UCSD-AML1 (cell line): ENCODE measurements around the gene TBC1D7.
"Not testable (repeated sequence)": the region's sequence is repeated elsewhere in the genome, so short reads cannot be mapped to it uniquely, and the experiment has no call there.

ENCODE experiments used
- DNase-seq: peaks from one replicate; lab custom pipeline; 2025; ENCODE audit not compliant: unreplicated experiment; lab: John Stamatoyannopoulos, UW

Gene TBC1D7

GRCh38 chr6:13326031-13326586, 2.2 kb downstream of the TBC1D7 start:
- not testable (repeated sequence) for DNase-seq

DNA sequence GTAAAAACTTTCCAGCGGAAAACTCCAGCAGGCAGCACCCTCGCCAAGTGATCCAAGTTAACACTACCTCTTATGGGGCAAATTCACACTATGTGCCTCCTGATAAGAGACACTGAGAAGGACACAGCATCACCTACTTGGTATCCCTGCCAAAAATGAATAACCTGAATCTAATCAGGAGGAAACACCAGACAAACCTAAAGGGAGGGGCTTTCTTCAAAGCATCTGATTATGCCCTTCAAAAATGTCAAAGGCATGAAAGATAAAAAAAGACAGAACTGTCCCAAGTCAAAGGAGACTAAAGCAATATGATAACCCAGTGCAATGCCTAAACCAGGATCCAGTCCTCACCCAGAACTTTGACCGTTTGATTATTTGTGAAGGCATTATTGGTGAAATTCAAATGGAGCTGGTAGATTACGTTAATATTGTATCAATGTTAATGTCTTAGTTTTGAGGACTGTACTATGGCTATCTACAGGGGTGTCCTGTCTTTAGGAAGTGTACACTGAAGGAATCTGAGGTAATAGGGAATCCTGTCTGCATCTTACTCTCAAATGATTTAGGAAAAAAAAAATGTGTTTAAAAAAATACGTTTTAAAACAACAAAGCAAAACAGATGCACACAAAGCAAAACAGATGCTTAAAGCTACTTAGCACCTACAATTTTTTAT, 8.3 kb downstream of the TBC1D7 start:
- DNase-seq = no peak

GRCh38 chr6:13318821-13319220, 9.5 kb downstream of the TBC1D7 start:
- DNase-seq = no peak

- DNase-seq = no peak
Observed at GRCh38 chr6:13315896-13316295, 12.4 kb downstream of the TBC1D7 start.

GRCh38 chr6:13314806-13315205, 13.5 kb downstream of the TBC1D7 start:
- no peak for DNase-seq

- no peak for DNase-seq
Observed at GRCh38 chr6:13311155-13311554, 17.2 kb downstream of the TBC1D7 start.

DNA sequence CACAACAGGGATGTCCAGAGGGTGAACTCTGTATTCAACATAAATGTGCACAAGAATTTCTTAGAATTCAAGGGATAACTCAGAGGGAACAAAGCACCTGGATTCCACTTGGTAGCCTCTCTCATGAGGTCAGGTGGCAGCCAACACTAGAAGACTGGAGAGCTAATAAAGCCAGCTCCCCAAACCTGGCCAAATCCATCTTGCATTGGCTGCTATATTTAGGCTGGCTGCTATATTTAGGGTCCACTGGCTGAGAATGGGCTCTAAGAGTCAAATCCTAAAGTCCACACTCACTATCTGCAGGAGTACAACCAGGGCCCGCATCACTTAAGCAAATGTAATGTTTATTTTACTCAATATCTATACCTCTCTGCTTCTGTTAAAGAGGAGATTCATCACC, 20.0 kb downstream of the TBC1D7 start:
- DNase-seq = no peak

GRCh38 chr6:13307508-13307995, 20.8 kb downstream of the TBC1D7 start:
- no peak for DNase-seq

GRCh38 chr6:13305791-13306190, 22.5 kb downstream of the TBC1D7 start:
- DNase-seq = no peak

DNA sequence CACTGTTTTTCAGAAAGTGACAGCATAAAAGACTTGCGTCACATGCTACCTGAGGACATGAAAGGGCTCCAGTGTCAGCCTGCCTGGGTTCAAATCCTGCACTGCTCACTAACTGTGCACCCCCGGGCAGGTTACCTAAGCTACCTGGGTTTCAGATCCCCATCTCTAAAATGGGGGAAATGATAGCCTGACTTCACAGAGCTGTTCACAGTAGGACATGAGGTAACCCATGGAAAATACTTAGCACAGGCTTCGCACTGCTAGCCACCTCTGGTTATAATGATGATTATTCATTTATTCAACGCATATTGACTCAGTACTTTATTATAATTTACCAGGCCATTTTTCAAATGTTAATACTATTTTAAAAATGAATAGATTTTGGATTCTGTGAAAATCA, 23.0 kb downstream of the TBC1D7 start:
- no peak for DNase-seq

DNA sequence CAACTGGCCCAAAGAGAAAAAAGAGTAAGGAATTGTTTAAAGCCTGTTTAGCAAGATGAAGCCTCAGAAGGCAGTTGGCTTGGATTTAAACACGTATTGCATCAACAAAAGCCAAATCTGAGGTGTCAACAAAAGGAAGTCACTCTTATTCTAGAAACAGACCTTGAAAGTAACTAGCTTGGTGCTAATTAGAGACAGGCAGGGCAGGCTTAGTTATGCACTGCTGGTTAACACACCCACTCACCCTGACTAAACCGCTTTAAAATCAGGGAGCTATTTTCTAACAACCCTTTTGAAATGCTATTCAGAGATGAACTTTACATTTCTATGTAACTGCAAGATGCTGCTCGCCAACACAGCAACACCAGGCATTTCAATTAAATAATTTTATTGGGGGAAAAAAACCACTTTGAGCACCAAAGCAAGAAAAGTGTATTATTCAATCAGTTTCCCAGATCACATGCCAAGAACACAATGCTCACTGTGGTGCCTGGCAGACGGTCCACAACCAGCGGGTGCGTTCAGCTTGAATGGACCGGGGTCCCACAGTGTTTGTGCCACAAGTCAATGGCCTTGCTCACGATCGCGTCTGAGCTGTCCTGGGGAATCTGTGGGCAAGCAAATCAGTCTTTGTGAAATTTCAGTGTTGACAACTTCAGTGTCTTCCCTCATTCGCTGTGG, 23.6 kb downstream of the TBC1D7 start:
- no peak for DNase-seq

GRCh38 chr6:13304101-13304500, 24.2 kb downstream of the TBC1D7 start:
- DNase-seq = no peak

DNA sequence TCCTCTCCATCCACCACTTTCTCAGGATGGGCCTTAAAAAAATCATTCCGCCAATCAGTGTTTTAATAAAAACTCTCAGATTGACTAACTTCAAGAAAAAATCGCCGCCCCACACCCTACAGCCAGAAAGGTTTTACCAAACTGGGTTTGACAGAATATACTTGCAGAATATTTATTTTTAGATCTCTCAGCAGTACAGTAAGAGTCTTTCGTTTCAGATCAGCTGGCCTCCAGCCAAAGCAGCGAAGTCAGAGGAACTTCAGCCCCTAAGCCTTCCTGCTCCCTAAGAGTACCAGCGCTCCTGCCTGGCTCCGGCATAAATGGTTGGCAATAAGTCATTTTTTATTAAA, 24.7 kb downstream of the TBC1D7 start:
- no peak for DNase-seq

- peak; percentile 36 for DNase-seq
Observed at GRCh38 chr6:13302751-13303667, 25.3 kb downstream of the TBC1D7 start.

DNA sequence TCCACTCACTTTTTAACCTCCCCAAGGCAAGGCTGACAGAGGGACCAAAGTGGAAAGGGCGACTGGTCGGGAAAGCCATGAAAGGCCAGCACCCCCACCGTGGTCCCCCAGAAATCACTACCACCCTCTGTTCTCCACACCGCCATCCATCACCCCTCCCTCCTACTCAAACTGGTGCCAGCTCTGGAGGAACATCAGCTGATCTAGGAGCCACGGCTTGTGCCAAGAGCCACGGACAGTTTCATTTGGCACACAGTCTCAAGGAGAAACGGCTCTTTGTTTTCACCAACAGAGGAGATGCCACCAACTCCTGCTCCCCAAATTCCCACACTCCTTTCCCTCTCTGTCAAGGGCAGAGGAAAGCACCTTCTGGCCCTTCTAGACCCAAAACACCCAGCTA, 26.0 kb downstream of the TBC1D7 start:
- no peak for DNase-seq

DNA sequence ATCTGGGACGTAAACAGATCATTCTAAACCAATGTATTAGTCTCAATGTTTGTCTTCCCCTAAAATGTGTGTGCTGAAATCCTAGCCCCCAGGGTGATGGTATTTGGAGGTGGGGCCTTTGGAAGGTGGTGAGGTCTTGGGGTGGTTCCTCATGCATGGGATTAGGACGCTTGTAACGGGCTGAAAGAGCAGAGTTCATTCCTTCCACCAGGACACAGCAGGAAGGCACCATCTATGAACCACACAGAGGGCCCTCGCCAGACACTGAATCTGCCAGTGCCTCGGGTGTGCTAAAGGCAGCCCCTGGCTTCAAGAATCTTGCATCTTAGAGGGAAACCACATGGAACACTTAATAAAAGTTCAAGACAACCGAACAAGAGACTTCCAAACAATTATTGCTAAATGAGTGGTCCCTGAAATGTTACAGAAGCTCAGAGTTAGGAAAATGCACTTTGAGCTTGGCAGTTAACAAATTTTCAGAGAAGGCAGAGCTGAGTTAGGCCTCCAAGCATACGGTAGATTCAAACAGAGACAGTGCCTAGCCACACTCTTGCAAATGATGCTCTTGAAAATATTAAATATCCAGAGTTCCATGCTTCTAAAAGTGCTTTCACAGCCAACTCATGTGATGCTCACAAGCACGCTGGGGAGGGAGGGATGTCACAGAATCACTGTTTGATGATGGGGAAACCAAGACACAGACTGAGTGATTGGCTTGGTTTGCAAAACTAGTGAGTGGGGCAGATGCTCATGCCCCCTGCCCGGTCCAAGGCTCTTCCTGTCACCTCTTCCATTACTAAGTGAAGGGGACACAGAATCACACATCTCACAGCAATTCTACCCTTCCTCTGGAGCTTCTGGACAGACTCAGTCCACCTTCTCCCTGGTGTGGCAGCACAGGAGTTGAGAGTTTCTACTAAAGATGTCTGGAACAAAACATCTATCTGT, 27.4 kb downstream of the TBC1D7 start:
- no peak for DNase-seq

GRCh38 chr6:13299918-13300317, 28.4 kb downstream of the TBC1D7 start:
- DNase-seq = no peak

GRCh38 chr6:13299403-13299821, 28.9 kb downstream of the TBC1D7 start:
- no peak for DNase-seq

DNA sequence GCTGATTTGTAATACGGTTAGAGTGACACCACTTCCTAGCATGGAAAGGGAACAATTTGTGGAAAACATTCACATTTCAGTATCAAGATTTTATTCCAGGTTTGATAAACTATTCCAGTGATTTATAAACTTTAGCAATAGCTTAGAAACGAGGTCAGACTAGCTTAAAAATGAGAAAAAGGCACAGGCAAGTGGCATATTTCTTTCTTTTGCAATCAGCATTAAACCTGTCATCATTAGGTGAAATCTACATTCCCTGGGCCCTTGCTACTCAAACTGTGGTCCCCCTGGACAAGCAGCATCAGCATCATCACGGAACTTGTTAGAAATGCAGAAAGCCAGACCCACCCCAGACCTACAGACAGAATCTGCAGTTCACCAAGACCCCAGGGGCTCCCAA, 29.9 kb downstream of the TBC1D7 start:
- DNase-seq = no peak

GRCh38 chr6:13297391-13297790, 30.9 kb downstream of the TBC1D7 start:
- no peak for DNase-seq
